Mammary epithelial cell (primary cell): ENCODE measurements around the gene NKD2.

ENCODE experiments used
- EZH2 ChIP-seq: IDR thresholded peaks from 2 replicates; pipeline ENCODE4 v1.6.1; 2012; ENCODE audit warnings: low read length, inconsistent platforms, borderline replicate concordance
- TF ChIP-seq, protein P1 (sequence below), 2 donors: IDR thresholded peaks in 1 of 2; conservative IDR thresholded peaks in 1 of 2; 2 replicates each; pipeline ENCODE4 v1.5.1; 2011 to 2012; ENCODE audit warnings: inconsistent platforms in 2 of 2, low read length in 2 of 2, mild to moderate bottlenecking in 2 of 2, control low read depth in 1 of 2, low read depth in 1 of 2; ENCODE audit not compliant: insufficient read depth in 1 of 2; ENCODE audit errors: extremely low read depth in 1 of 2

DNA sequence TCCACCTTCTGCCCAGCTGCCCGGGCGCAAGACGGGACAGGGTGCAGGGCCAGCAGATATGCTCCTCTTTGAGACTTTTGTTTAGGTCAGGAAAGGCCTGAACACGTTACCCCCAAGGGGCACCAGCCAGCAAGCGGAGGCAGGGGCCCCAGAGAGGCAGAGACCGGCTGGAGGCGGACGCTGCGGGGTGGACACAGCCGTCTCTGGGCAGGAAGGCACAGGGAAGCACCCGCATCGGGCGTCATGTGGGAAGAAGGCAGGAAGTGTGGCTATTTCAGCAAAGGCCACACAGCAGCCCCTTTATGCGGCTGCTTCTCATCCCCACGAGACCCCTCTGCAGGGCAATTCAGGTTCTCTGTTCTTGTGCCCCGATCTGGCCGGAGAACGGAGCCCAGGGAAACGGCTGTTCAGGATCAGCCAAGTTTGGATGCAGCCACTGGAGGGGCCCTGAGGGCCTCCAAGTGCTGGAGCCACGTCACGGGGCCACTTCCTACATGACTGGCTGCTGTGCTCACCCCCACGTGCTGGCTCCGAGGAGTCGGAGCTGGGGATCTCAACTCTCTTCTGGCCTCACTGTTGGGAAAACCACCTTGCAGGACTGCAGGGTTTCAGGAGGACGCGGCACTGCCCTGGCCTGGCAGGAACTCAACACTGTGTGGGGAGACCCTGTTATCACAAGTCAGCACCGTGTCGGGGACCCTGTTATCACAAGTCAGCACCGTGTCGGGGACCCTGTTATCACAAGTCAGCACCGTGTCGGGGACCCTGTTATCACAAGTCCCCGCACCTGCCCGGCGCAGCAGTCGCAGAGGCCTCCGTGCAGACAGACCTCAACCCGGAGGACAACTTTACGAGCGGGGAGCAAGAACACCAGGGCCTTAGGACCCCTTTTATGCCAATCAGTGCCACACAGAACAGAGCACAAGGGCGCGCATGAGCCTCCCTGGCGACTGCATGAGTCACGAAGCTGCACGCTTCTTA lies 58.8 kb downstream of the NKD2 start:
- TF ChIP-seq, protein P1, sequence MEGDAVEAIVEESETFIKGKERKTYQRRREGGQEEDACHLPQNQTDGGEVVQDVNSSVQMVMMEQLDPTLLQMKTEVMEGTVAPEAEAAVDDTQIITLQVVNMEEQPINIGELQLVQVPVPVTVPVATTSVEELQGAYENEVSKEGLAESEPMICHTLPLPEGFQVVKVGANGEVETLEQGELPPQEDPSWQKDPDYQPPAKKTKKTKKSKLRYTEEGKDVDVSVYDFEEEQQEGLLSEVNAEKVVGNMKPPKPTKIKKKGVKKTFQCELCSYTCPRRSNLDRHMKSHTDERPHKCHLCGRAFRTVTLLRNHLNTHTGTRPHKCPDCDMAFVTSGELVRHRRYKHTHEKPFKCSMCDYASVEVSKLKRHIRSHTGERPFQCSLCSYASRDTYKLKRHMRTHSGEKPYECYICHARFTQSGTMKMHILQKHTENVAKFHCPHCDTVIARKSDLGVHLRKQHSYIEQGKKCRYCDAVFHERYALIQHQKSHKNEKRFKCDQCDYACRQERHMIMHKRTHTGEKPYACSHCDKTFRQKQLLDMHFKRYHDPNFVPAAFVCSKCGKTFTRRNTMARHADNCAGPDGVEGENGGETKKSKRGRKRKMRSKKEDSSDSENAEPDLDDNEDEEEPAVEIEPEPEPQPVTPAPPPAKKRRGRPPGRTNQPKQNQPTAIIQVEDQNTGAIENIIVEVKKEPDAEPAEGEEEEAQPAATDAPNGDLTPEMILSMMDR (conservative IDR thresholded peaks at IDR 0.05 in 1 of 2, IDR thresholded peaks at IDR 0.05 in 1 of 2; ENCODE audit: extremely low read depth in 1 of 2, insufficient read depth in 1 of 2, low read depth in 1 of 2, low read length in 2 of 2): no peak
- TF ChIP-seq EZH2: no peak
